GM21381 (cell line): ENCODE measurements around the gene TTK.
A peak's percentile ranks its signal among the peaks of the same experiment; 100 is the strongest.

ENCODE experiments used
- ATAC-seq: cut with Tn5 transposase; IDR thresholded peaks from one replicate; pipeline ENCODE4 v1.9.1; 2021; ENCODE audit warnings: mild to moderate bottlenecking, moderate library complexity; ENCODE audit not compliant: unreplicated experiment

The TTK gene

DNA sequence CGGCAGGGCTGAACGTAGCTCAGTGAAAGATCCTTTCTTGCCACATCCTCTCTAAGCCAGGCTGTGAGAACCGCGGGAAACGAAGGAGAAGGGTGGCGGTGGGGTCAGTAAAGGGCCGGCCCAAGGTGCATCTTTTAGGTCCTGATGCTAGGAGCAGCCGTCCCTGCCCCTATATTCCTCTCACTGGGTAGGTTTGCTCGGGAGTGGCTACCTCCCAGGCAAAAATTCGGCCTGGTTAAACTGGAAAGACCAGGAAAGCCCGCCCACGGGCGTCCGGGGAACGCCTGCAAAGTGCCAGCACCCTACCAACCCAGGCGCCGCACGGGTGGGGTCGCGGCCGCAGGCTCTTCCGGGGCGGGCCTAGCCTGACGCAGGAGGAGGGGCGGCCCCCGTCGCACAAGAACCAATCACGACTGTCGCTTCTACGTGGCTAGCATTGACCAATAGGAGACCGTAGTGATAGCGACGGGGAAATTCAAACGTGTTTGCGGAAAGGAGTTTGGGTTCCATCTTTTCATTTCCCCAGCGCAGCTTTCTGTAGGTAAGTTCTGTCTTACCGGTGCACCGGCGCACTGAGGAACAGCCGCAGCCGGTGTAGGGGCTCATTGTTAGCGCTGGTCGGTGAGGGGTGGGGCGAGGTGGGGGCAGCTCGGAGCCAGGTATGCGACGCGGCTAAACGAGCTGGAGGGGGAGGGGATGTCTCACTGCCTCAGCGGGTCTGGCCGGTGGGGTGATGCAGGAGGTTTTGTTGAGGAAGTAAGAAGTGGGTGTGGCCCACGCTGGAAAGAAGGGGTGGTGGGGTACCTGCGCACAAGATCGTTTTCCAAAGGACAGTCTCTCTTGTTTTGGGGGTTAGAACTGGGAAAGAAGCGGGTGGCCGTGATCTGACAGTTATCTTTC is at the start of gene TTK:
TTK (plus strand) TSS at position 477 of the 900 bp plus-strand sequence. CDS start 1,195 bp downstream, outside the sequence.
- ATAC-seq, result peak; percentile 100

DNA sequence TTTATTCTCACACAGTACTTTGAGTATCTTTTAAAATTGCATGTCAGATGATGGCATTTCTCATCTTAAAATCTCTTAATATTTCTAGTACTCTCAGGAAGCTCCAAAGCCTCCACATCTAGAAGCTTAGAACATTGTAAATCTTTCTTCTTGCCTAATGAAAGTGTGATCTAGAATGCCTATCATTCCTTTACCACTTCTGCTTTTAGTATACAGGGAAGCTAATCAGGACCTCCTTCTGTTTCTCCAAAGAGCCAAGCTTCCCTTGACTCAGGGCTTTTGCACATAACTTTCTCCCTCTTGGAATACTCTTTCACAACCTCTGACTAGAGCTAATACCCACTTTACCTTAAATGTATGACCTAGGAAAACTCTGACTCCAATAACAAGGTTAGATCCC is 49.6 kb upstream of the TTK start:
- no peak for ATAC-seq

DNA sequence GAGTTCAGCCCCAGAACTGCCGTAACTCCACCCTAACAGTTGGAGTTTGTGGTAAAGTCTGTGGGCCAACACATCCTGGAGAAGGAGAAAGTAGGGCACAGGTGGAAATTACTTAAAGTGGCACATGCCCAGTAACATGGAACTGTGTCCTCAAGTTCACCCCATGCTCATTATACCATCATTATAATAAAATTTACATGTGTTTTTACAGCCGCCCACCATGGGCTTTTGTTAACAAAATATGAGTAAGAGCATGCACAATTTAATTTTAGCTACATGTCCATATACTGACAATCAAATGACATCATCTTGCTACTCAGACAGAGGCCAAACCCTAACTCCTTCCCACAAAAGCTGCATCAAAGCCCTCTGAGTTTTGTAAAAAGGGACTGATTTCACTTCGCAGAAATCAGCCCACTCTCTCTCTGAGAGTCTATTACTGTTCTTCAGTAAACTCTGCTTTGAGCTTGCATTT is 39.8 kb upstream of the TTK start:
- no peak for ATAC-seq

DNA sequence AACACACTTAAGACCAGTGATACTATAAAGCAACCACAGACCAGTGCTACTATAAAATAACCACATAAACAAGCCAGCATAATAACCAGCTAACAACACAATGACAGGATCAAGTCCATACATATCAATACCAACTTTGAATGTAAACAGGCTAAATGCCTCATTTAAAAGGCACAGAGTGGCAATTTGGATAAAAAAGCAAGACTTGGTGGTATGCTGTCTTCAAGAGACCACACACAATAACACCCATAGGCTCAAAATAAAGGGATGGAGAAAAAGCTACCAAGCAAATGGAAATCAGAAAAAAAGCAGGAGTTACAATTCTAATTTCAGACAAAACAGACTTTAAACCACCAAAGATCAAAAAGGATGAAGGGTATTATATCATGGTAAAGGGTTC is 37.3 kb upstream of the TTK start:
- ATAC-seq, result no peak

DNA sequence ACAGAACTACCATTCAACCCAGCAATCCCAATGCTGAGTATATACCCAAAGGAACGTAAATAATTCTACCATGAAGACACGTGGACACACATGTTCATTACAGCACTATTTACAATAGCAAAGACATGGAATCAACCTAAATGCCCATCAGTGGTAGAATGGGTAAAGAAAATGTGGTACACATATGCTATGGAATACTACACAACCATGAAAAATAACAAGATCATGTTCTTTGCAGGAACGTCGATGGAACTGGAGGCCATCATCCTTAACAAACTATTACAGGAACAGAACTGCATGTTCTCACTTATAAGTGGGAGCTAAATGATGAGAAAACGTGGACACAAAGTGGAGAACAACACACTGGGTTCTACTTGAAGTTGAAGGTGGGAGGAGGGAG is 34.7 kb upstream of the TTK start:
- no peak for ATAC-seq

DNA sequence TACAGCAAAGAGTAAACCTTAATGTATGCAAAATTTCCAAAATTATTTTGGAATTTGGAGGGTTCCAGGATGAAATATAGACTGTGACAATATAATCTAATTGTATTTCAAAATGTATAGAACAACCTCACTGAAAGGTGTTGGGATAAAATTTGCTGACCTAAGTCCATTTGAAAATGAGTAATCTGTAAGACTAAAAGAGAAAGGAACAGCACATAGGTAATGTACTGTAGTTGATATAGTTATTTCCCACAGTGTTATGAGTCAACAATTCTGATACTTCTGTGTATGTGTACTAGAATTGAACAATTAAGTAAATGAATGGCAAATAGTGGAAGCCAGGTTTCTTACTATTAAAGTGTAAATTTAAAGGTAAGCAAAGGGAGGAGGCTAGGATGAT is 33.3 kb upstream of the TTK start:
- ATAC-seq, result no peak

DNA sequence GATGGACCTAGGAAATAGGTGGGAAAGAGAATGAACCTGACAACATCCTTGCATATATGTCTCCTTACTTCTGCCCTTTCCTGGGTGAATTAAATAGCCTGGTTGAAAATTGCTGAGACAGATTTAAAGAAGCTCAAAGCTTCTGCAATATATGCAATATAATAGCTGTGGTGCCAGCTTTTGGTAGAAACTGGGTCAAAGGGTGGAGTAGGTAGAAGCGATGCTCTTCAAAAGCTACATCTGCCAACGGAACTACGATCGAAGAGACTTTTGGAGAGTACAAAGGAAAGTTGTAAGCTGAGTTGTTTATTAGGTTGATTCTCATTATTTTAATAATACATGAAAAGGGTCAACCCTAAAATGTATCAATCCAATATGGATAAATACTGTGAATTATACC is 22.8 kb upstream of the TTK start:
- no peak for ATAC-seq

DNA sequence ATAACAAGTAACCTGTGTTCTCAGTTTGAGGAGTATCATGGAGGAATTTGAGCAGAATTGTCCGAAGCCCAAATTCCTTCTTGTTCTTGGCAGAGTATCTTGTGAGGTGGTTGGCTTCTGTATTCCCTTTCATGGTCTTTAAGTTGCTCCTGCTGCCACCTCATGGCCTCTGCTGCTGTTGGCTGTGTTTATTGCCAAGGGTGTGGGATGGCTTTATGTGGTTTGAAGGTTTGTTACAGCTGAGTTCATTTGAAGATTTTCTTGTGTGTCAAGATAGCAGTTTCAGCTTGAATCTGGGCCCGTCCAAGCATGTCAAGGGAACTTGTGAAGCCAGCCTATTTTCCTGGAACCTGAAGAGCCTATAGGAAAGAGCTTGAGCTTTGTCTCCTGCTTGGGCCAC is 20.2 kb upstream of the TTK start:
- ATAC-seq, result no peak

DNA sequence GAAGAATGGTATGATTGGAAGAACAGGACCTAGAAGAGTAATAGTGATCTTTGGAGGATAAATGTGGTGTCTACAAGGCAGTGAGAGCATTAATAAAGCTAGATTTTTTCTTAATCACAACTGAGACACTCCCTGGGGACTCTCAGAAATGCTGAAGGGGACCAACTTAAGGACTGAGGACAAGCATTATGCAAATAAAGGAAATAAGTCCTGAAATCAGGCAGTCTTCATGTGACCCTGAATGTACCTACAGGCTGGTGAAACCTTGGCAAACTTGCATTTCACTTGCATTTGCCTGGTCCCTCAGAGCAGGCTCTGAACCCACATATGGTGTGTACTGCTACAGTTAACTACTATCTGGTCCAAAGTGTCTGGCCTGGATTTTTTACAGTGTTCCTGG is 19.3 kb upstream of the TTK start:
- ATAC-seq, result no peak

DNA sequence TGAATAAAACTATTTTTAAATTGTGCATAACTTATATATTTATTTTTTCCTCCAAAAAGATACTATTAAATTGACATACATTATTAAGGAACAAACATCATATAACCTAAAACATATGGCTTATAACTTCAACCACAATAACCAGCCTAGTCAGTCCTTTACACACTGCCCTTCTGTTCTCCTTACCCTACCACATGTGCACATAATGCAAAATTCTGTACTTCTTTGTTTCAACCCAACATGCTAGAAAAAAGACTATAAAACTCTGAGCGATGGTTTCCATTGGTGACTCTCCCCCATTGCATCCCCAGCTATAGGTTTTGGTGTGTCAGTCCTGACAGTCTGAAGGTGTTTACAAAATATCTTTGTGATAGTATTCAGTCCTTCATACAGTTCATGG is 14.8 kb upstream of the TTK start:
- ATAC-seq, result no peak

DNA sequence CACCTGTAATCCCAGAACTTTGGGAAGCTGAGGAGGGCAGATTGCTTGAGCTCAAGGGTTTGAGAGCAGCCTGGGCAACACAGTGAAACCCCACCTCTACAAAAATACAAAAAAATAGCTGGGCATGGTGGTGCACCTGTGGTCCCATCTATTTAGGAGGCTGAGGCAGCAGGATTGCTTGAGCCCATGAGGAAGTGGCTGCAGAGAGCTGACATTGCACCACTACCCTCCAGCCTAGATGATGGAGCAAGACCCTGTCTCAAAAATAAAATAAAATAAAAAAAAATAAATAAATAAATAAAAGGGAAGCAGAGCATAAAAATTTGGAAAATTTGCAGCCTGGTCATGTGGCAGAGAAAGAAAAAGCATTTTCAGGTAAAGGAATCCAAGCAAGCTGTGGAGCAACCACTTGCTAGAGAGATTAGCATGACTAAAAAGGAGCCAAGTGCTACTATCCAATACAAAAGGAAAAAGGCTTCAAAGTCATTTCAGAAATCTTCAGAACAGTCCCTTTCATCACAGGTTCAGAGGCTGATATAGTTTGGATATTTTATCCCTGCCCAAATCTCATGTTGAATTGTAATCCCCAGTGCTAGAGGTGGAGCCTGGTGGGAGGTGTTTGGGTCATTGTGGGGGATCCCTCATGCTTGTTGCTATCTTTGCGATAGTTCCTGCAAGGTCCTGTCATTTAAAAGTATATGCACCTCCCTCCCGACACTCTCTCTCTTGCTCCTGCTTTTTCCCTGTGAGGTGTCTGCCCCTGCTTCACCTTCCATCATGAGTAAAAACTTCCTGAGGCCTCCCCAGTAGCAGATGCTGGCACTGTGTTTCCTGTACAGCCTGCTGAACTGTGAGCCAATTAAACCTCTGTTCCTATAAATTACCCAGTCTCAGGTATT is 11.2 kb upstream of the TTK start:
- ATAC-seq, result no peak

DNA sequence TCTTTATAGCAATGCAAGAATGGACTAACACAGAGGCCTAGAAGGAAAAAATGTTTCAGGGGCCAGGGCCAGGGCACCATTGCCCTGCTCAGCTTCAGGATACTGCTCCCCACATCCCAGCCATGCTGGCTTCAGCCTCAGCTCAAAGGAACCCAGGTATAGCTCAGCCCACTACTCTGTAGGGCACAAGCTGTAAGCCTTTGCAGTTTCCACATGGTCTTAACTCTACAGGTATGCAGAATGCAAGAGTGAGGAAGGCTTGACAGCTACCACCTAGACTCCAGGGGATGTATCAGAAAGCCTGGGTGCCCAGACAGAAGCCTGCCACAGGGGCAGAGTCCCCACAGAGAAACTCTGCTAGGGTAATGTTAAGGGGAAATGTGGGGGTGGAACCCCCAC is 10.5 kb upstream of the TTK start:
- ATAC-seq, result no peak

DNA sequence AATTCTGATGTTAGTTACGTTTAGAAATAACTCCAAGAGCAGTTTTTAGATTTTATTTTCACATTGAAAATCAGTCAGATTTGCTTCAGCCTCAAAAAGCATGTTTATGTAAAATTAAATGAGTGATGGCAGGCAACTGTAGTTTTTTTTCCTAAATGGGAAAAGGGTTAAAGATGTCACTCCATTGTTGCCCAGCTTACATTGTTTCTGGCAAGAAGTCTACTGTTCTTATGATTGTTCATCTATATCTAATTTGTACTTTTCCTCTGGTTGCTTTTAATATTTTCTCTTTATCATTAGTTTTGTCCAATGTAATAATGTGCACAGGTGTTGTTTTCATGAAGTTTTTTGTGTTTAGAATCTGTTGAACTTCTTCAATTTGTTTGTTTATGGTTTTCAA is 6.7 kb upstream of the TTK start:
- ATAC-seq, result no peak

DNA sequence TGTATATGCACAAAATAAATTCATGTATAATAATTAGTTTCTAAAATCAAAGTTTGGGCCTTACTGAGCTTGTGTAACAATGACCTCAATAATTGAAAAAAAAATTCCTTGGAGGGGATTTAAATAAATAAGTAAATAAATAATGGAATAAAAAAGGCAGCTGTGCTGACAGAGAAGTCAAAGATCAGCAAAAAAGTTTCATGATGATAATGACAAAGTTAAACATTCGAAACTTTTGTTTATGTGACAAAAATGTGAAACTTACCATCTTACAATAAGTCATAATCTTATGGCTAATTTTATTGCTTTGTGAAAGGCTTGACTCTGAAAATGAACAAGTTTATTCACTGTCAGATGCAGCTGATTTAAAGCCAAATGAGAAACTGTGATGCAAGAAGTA is 3.1 kb upstream of the TTK start:
- no peak for ATAC-seq

DNA sequence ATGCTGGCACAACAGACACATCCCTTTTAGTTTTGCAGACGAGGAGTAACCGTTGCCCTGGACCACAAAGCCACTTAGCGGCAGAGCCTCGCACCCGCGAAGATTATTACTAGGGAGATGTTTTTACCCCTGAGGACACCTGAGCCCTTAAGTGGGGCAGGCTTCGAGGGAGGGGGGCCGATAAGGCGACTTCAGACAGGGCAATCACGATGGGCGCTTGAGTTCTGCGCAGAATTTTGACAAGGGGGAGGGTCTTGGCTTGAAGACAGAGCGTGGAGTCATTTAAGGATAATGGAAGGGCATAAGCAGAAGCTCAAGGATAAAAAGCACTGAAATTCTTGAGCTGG is 650 bp upstream of the TTK start:
- ATAC-seq, result no peak

DNA sequence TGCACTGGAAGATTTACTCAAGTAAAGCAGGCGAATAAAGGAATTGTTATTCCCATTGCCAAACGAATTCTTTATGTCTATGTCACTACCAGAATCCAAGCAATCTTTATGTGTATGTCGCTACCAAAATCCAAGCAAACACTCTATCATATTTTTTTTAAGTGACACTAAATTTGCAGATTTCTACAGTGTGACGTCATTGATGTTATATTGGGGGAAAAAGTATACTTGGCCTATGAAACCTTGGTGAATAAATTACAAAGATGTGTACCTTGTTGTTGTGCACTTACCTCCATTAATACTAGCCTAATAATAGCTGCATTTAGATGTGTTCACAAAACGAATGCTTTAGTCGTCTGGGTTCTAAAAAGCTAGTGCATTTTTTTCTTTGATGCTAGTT is 957 bp downstream of the TTK start:
- ATAC-seq, result no peak

DNA sequence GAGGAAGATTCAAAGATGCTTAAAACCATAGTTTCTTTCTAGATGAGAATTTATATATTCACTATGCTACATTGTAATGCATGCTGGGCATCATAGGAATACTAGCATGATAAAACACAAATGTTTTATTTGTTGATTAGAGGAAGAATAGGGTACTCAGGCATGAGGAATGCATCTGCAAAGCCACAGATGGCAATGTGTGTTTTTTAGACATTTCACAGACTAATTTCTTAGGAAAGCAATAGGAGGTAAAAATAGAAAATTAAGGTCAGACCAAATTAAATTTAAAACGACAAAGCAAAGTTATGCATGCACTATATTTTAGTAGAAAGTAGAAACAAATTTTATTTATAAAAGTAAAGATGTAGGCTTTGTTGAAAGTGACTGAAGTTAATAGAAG is 2.1 kb downstream of the TTK start:
- no peak for ATAC-seq

DNA sequence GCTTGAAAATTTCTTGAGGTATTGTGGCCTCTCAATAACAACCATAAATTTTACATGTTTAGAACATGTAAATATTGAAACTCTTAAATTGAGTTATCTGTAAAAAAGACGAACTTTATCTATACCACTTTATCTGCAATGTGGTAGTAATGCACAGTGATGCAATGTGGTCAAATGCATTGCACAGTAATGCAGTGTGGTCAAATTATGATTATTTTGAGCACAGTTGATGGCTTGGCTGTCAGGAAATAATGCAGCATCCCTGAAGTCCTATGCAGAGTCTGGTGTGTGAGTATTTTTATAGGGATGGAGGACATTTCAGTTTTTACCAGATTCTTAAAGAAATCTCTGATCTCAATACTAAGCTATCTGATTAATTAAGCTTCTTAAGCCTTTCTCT is 5.1 kb downstream of the TTK start:
- no peak for ATAC-seq

DNA sequence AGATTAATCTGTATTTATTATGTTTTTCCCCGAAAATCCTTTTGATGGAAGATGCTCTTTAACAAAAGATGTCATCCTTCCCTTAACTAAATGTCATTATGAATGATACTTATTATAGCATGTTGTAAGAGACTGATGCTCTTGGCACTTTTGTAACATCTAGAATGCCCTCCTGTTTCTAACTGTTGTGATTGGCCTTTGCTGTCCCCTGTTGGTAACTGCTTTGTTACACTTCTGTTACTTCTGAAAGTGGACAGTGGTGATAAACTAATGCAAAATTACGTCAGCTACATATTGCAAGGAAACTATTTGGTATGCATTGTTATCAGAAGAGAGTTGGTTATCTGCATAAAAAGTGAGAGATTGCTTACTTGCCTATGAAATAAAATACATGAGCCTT is 5.8 kb downstream of the TTK start:
- no peak for ATAC-seq

DNA sequence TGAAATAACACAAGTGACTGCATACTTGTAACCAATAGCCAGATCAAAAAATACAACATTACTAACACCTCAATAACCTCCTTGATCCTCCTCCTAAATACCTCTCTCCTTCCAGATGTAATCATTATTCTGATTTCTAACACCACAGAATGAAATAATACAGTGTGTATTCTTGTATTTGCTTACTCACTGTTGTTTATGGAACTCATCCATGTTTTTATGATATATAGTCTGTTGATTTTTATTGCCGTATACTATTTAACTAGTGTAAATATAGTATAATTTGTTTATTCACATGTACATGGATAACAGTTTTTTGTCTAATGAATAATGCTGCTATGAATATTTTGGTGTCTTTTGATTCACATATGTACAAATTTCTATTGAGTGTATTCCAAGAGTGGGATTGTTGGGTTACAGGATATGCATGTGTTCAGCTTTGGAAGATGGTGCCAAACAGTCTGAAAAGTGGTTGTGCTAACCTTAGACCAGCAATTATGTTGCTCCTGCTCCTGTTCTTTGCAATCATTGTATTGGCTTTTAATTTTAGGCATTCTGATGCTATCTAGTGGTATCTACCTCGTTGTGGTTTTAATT is 11.5 kb downstream of the TTK start:
- no peak for ATAC-seq

DNA sequence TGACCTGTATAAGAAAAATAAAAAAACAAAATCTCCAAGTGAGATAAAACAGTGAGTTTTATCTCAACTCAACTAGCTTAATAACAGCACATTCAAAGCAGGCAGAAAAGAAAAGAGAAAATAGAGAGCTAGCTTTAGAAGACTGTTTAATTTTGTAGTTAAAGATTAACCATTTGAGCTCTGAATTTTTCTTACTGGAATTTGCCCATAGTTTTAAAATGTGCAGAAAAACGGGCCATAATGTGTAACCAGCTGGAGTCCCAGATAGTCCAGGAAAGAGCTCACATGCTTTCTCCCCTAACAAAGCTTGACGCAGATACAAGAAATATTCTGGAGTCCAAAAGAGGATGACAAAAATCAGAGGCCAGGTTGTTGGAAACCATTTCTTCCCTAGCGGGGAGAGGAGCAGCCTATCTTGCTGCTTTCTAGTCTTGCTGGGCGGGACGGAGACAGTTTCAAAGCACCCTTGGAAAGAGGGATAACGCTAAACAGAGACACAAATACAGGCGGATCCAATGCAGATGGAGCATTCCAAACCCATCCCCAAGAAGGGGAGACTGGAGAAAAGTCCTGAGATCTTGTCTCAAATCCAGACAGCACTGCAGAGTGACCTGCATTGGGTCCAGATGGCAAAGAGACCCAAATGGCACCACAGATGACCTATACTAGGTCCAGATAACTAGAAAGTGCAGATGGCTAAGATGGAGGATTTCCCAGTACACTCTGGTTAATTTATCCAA is 16.1 kb downstream of the TTK start:
- no peak for ATAC-seq
